ENCODE data around the gene PCNX1. TPM values are rescaled to one million over a fixed set of nuclear protein-coding genes. Genes with fewer than 3 reads are reported as not detected.

The PCNX1 gene
- polyA plus RNA-seq, 1 donor from 2014 or later: 5.6 TPM

GRCh38 chr14:70896317-70896716, 10.9 kb upstream of the PCNX1 start:
- H3K27me3 Mint-ChIP-seq: peaks cover 13% of the 10 kb centered on the region
- H3K27ac Mint-ChIP-seq: no peak overlapping the region
- no peak overlapping the region for H3K4me3 Mint-ChIP-seq
- peaks cover 0 to 6% (median 0%) of the 10 kb centered on the region in 3 donors for H3K9me3 Mint-ChIP-seq
- peaks cover 2% of the 10 kb centered on the region for H3K36me3 Mint-ChIP-seq
- H3K4me1 Mint-ChIP-seq: peaks cover 0 to 12% (median 7%) of the 10 kb centered on the region in 3 donors

- Mint-ChIP-seq H3K9me3 (peaks cover 0 to 6% (median 0%) of the 10 kb centered on the region in 3 donors), H3K4me3 (no peak overlapping the region), H3K27me3 (peaks cover 13% of the 10 kb centered on the region), H3K27ac (no peak overlapping the region), H3K36me3 (peaks cover 2% of the 10 kb centered on the region), H3K4me1 (peaks cover 0 to 12% (median 7%) of the 10 kb centered on the region in 3 donors)
Observed at GRCh38 chr14:70896981-70897380, 10.3 kb upstream of the PCNX1 start.

DNA sequence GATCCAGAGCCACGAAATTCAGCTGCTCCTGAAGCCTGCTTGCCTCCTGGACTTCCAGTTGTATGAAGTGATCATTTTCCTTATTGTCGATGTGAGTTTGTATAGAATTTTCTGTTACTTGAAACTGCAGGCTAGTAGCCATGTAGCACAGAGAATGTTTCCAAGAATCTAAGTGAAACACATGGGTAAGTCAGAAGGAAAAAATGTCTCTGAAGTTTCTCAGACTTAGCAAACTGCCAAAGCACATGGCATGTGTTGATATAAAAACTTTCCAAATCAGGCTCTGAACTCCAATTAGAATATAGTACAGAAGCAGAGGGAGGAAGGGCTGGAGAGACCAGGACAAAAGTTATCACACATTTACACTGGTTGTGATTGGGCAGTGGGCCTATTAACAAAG, 9.8 kb upstream of the PCNX1 start:
- Mint-ChIP-seq H3K27ac (no peak overlapping the region), H3K36me3 (peaks cover 2% of the 10 kb centered on the region), H3K4me3 (no peak overlapping the region), H3K9me3 (peaks cover 0 to 6% (median 0%) of the 10 kb centered on the region in 3 donors), H3K4me1 (peaks cover 0 to 12% (median 7%) of the 10 kb centered on the region in 3 donors), H3K27me3 (peaks cover 13% of the 10 kb centered on the region)

- Mint-ChIP-seq H3K36me3 (peaks cover 2% of the 10 kb centered on the region), H3K27me3 (peaks cover 13% of the 10 kb centered on the region), H3K4me1 (peaks cover 0 to 10% (median 7%) of the 10 kb centered on the region in 3 donors), H3K27ac (no peak overlapping the region), H3K9me3 (peaks cover 0 to 6% (median 0%) of the 10 kb centered on the region in 3 donors), H3K4me3 (peak overlapping the region in 1 of 4 donors; percentile 54)
Observed at GRCh38 chr14:70898111-70898745, 9.0 kb upstream of the PCNX1 start.

DNA sequence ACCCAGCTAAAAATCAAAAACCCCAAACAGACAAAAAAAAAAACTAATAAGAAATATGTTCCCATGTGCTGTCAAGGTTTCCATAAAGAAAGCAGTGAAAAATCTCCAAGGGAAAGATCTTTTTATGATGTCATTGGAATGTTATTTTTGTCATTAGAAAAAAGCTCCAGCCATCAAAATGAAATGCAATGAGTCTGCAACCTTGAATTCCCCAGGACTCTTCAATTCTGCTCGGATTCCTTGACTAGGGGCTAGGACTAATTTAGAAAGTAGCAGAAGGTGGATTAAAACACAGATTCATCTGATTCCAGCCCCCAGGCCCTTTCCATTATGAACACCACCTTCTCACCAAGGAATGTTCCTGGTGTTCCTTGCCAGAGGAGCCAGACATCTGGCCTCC, 6.0 kb upstream of the PCNX1 start:
- peaks cover 0 to 2% (median 0%) of the 10 kb centered on the region in 3 donors for H3K9me3 Mint-ChIP-seq
- H3K27ac Mint-ChIP-seq: no peak overlapping the region
- peaks cover 0 to 5% (median 0%) of the 10 kb centered on the region in 3 donors for H3K4me1 Mint-ChIP-seq
- no peaks in the 10 kb centered on the region for H3K36me3 Mint-ChIP-seq
- H3K27me3 Mint-ChIP-seq: peaks cover 1% of the 10 kb centered on the region
- no peak overlapping the region for H3K4me3 Mint-ChIP-seq

DNA sequence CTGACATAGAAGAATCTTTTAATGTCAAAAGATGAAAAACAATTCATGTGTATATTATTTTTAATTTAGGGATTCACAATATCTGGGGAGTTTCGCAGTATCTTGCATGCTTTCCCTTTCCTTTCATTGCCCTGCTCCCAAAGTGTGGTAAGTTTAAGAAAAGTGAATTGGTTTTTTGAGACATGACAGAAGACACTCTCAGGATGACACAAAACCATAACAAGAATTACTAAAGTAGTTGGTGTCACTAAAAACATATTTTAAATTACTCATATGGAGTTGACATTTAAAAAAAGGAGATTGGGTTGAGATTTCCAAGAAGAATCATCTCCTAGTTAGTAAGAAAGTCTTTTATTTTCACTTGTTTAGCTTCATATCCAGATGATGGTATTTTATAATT, 5.1 kb upstream of the PCNX1 start:
- Mint-ChIP-seq H3K27ac (no peak overlapping the region), H3K4me1 (peaks cover 5 to 8% (median 6%) of the 10 kb centered on the region in 3 donors), H3K36me3 (peaks cover 2% of the 10 kb centered on the region), H3K4me3 (no peak overlapping the region), H3K27me3 (no peaks in the 10 kb centered on the region), H3K9me3 (no peaks in the 10 kb centered on the region)

- Mint-ChIP-seq H3K4me1 (peaks cover 13 to 16% (median 15%) of the 10 kb centered on the region in 3 donors), H3K36me3 (peaks cover 2% of the 10 kb centered on the region), H3K4me3 (peak overlapping the region in 1 of 4 donors; percentile 36), H3K27ac (no peak overlapping the region), H3K27me3 (no peaks in the 10 kb centered on the region), H3K9me3 (no peaks in the 10 kb centered on the region)
Observed at GRCh38 chr14:70904373-70904772, 2.9 kb upstream of the PCNX1 start.

- peaks cover 18 to 22% (median 19%) of the 10 kb centered on the region in 3 donors for H3K4me1 Mint-ChIP-seq
Observed at GRCh38 chr14:70905301-70905700, 2.0 kb upstream of the PCNX1 start.

DNA sequence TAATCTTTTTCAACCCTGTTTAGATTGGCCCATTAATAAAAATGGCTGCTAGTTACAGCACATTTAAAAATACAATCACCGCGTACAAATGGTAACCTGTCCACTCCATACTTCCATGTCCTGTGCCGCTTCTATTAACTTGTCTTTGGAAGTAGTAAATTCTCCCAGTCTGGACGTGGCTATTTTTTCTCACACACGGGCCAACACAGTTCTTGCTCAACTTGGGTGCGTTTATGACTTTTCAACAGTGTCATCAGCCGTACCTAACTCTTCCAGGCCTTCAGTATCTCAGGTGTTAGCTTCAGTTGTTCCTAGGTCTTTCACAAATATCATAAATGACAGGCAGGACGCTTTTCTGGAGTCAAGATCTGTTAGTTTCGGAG, 475 bp upstream of the PCNX1 start:
- peaks cover 2% of the 10 kb centered on the region for H3K36me3 Mint-ChIP-seq
- H3K4me1 Mint-ChIP-seq: peaks cover 28 to 30% (median 30%) of the 10 kb centered on the region in 3 donors
- H3K27me3 Mint-ChIP-seq: no peaks in the 10 kb centered on the region
- no peaks in the 10 kb centered on the region for H3K9me3 Mint-ChIP-seq
- H3K27ac Mint-ChIP-seq: peak overlapping the region; percentile 89 to 97 (median 94)
- peak overlapping the region; percentile 86 to 92 (median 92) for H3K4me3 Mint-ChIP-seq

More at GRCh38 chr14:70905301-70905700, 2.0 kb upstream of the PCNX1 start:
- Mint-ChIP-seq H3K36me3 (peaks cover 2% of the 10 kb centered on the region), H3K27me3 (no peaks in the 10 kb centered on the region), H3K4me3 (peak overlapping the region in 1 of 4 donors; percentile 36), H3K27ac (no peak overlapping the region), H3K9me3 (no peaks in the 10 kb centered on the region)

GRCh38 chr14:70907996-70908934, 1.0 kb downstream of the PCNX1 start:
- Mint-ChIP-seq H3K4me1 (peaks cover 35 to 41% (median 39%) of the 10 kb centered on the region in 3 donors), H3K9me3 (no peaks in the 10 kb centered on the region), H3K4me3 (peak overlapping the region; percentile 90 to 94 (median 92)), H3K27ac (peak overlapping the region; percentile 75 to 95 (median 89)), H3K36me3 (peaks cover 2% of the 10 kb centered on the region), H3K27me3 (no peaks in the 10 kb centered on the region)

- Mint-ChIP-seq H3K4me3 (peak overlapping the region; percentile 90 to 94 (median 92)), H3K9me3 (no peaks in the 10 kb centered on the region), H3K27me3 (no peaks in the 10 kb centered on the region), H3K27ac (peak overlapping the region; percentile 75 to 95 (median 89)), H3K36me3 (peaks cover 2% of the 10 kb centered on the region), H3K4me1 (peaks cover 30 to 41% (median 39%) of the 10 kb centered on the region in 3 donors)
Observed at GRCh38 chr14:70908935-70909641, 1.8 kb downstream of the PCNX1 start.

DNA sequence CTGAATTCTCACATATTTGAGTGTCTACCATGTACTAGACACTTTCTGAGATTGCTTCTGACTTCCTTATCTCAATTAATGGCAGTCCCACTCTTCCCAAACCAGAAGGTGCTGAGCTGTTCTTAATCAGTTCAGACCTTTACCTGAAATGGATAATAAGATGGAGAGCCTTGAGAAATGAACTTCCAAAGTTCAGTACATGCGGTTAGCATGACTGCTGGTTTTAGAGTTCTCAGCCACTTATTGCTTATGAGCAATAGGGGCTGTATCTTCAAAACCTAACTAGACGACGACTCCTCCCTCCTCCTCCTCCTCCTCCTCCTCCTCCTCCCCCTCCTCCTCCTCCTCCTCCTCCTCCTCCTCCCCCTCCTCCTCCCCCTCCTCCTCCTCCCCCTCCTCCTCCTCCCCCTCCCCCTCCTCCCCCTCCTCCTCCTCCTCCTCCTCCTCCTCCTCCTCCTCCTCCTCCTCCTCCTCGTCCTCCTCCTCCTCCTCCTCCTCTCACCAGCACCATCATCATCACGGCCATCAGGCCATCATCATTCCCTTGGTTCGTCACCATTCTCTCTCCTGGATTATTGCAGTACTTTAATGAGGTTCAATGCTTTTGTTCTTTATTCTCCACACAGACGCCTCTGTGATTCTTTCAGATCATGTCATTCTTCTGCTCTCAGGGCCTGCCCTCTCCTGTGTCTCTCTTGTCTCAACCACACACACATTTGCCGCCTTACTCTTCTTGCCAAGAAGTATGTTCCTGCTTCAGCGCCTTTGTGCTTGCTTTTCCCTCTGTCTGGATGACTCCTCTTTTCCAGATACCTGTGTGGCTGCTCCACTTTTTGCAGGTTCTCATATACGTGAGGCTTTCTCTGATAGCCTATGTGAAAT, 2.7 kb downstream of the PCNX1 start:
- H3K9me3 Mint-ChIP-seq: no peaks in the 10 kb centered on the region
- H3K4me1 Mint-ChIP-seq: peaks cover 30 to 41% (median 39%) of the 10 kb centered on the region in 3 donors
- peak overlapping the region; percentile 90 to 94 (median 92) for H3K4me3 Mint-ChIP-seq

DNA sequence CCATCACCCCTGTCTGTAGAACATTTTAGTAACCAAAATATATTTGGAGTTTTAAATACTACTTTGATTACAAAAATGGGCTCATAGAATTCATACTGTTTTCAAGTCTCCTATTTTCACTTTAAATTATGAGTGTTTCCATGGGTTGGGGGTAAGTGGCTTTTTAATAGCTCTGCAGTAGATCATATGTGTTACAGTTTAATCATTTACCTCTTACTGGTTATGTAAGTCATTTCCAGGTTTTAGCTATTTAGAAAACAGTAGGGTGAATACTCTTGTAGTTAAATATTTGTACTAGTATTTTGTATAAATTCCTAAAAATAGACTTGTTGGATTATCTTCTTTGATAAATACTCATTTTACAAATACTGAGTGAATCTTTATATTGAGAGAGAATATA, 8.2 kb downstream of the PCNX1 start:
- H3K4me3 Mint-ChIP-seq: peak overlapping the region in 1 of 4 donors; percentile 3
- peaks cover 4% of the 10 kb centered on the region for H3K36me3 Mint-ChIP-seq
- H3K9me3 Mint-ChIP-seq: no peaks in the 10 kb centered on the region
- no peaks in the 10 kb centered on the region for H3K27me3 Mint-ChIP-seq
- H3K27ac Mint-ChIP-seq: peak overlapping the region in 2 of 3 donors; percentile 4 to 36
- H3K4me1 Mint-ChIP-seq: peaks cover 36 to 54% (median 53%) of the 10 kb centered on the region in 3 donors

More for the DNA sequence above, 2.7 kb downstream of the PCNX1 start:
- no peaks in the 10 kb centered on the region for H3K27me3 Mint-ChIP-seq
- H3K27ac Mint-ChIP-seq: peak overlapping the region; percentile 65 to 89 (median 85)
- H3K36me3 Mint-ChIP-seq: peaks cover 2% of the 10 kb centered on the region

- Mint-ChIP-seq H3K27me3 (no peaks in the 10 kb centered on the region), H3K4me1 (peaks cover 36 to 53% (median 50%) of the 10 kb centered on the region in 3 donors), H3K4me3 (peak overlapping the region in 1 of 4 donors; percentile 47), H3K27ac (peak overlapping the region; percentile 4 to 54 (median 18)), H3K9me3 (no peaks in the 10 kb centered on the region), H3K36me3 (peaks cover 4% of the 10 kb centered on the region)
Observed at GRCh38 chr14:70916300-70916699, 9.0 kb downstream of the PCNX1 start.
